Activated T-cell treated with anti-CD3 and anti-CD28 coated beads for 1 hour (primary cell): ENCODE data around the gene IL11RA.
A peak's percentile ranks its signal among the peaks of the same experiment; 100 is the strongest.

Experiments
- DNase-seq: peaks from one replicate; pipeline ENCODE4 v3.0.0-alpha.2; 2020; ENCODE audit warnings: low read depth

Gene IL11RA

GRCh38 chr9:34687276-34688030 is 35.5 kb downstream of the IL11RA start:
- no peak for DNase-seq

GRCh38 chr9:34688329-34689115 is 36.5 kb downstream of the IL11RA start:
- no peak for DNase-seq

GRCh38 chr9:34689116-34689470 is 37.1 kb downstream of the IL11RA start:
- DNase-seq, result no peak

DNA sequence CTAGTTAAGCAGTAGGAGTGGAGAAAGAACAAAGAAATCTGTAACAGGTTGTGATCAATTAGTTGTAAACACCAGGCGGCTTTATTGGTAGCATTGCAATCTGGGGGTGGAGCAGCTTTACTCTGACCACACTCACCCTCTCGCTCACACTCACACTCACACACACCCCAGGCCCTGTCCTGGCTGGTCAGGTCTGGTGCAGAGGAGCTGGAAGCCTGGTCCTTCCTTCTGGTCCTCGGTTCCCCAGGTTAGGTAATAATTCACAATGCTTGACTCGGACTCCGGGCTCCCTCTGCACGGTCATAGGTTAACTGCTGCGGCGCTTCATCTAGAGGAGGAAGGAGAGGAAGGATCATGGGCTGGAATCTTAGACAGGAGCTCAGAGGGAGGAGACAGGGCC is 37.5 kb downstream of the IL11RA start:
- DNase-seq, result no peak

GRCh38 chr9:34690983-34691935 is 39.3 kb downstream of the IL11RA start, which contains the start of gene CCL19:
Gene CCL19 (minus strand): TSS chr9:34691276. CDS start chr9:34691139, 137 bp downstream.
- DNase-seq, result no peak

DNA sequence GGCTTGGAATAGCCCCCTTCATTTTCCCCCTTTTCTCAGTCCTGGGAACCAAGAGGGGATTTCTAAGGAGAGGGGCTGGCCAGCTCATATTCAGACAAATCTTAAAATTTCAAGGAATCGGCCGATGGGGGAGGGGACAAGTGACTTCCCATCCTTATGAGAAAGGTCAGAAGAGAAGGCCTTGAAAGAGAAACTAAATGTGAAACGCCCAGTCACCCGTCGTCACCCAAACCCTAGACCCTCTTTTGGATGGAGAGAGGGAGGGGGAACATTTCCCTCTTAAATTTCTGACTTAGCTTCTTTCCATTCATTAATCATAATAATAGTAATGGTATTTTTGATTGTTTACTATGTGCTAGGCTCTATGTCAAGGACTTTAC is 39.9 kb downstream of the IL11RA start:
- DNase-seq, result no peak

DNA sequence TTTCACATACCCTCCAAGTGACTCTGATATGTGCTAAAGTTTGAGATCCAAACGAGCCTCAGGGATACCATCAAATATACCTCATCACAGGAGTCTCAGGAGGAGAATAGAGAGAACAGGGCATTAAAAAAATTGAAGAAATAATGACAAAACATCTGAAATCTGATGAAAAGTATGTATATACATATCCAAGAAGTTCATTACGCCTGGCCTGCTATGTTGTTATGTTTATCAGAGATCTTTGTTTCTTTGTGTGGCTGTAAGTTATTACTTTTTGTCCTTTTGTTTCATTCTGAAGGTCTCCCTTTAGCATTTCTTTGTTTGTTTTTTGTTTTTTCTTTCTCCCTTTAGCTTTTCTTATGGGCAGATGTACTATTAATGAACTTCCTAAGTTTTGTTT is 41.6 kb downstream of the IL11RA start:
- no peak for DNase-seq

- DNase-seq, result no peak
These were observed 42.8 kb downstream of the IL11RA start for GRCh38 chr9:34694811-34695210.

GRCh38 chr9:34701023-34701768 is 49.2 kb downstream of the IL11RA start:
- peak; percentile 74 for DNase-seq

DNA sequence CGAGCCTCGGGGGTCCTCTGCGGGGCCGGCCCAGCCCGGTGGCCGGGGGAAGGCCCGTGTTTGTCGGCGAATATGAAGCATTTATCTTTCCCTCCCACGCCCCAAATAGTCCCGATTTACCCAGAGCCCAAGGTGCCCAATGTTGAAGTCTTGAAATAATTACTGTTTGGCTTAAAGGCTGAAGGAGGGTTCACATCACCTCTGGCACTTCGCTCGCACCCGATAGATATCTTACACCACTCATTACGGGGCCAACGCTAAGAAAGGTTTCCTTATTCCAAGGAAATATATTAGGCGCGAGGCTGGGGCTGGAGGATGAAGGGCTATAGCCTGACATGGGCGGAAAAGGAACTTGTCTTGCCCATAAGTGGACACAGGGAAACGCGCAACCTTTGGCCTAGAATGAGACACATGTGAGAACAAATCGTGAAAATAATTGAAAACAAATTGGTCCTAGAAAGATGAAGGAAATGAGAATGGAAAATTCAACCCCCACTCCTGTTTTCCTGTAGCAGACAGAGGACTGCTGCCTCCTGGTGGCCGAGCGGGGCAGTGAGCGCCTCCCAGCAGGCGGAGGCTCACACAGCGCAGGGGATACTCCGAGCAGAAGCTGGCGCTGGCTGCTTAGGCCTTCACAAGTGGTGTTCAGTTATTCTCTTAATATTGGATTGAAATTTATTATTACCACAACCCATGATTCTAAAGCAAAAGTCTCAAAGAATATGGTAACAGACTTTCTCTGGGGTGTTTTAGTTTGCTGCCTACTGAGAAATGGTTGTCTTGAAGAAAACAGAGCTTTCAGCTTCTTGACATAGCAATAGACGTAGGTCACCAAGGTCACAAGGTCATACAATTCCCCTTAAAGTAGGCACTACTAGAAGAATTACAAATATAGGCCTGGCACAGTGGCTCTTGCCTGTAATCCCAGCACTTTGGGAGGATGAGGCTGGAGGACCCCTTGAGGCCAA is 50.1 kb downstream of the IL11RA start:
- DNase-seq, result peak; percentile 76

GRCh38 chr9:34707130-34707529 is 55.1 kb downstream of the IL11RA start:
- no peak for DNase-seq

DNA sequence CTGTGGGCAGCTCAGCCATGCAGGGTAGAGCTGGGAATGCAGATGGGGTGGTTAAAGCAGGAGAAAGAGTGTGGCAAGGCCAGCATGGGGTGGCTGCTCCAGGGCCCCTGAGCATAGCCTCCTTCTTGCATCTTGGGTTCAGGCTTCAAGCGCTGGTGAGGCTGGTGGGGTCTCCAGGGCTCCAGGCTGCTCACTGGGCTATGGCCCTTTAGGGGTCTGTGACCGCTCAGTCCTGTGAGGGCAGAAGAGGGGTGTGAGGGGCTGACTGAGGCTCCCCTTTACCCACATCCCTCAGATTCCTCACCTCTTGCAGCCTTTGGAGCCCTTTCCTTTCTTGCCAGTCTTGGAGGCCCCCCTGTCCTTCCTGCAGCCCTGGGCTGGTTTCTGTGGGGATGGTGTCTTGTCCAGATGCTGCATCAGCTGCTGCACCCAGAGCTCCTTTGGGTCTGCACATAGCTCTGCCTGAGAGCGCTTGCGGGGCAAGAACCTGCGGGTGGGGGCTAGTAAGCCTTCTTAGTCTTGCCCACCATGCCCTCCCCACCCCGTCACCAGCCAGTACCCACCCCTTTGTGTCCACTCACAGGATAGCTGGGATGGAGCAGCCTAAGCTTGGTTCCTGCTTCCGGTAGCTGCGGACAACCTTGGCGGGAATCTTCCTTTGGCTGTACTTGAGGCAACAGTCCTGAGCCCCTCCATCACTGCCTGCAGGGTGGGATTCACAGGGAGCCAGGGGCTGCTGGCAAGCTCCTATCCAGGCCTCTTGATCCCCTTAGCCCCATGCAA is 57.4 kb downstream of the IL11RA start:
- no peak for DNase-seq

- DNase-seq, result no peak
These were observed 58.0 kb downstream of the IL11RA start, which contains the start of gene CCL21 for GRCh38 chr9:34710023-34710422. Gene CCL21 (minus strand): TSS chr9:34710136. CDS start chr9:34710066, 70 bp downstream.
